ENCODE measurements around the gene PPP1R26.
"Not testable (repeated sequence)": the region's sequence is repeated elsewhere in the genome, so short reads cannot be mapped to it uniquely, and the experiment has no call there.

The PPP1R26 gene

GRCh38 chr9:135523521-135524129 lies 44.0 kb downstream of the PPP1R26 start:
- no peak for TF ChIP-seq CTCF (IDR thresholded peaks at IDR 0.05; ENCODE audit: low read depth, low read length)
- DNase-seq (ENCODE audit: extremely low read depth, low read depth), result no peak

DNA sequence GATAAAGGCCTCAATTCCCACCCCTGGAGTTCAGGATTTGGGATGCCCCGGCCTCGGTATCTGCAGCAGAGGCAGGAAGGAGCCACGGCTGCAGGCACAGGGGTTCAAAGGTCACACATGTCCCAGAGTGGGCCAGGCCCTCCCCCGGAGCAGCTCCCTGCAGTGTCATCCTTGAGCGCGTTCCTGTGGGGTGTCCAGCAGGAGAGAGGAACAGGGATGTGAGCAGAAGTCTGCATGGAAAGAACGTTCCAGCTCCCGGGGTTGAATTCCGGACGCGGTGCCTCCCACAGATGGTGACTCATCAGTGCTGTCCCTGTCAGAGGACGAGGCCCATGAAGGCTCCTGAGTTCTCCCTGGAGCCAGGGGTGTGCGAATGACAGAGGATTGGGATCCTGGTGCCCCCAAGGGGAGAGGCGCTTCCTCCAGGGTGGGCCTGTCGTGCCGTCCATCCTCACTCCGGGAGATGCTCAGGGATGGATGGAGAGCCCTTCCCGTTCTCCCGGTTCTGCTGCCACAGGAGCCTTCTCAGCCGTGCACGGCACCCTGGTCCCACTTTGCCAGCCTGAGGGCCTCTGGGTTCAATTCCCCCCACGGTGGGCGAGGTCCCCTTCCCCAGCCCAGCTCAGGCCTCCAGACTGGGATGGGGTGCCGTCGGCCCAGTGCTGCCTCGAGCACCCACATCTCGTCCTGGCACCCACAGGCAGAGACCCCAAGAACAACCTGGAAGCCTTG lies 44.7 kb downstream of the PPP1R26 start:
- no peak for TF ChIP-seq CTCF (IDR thresholded peaks at IDR 0.05; ENCODE audit: low read depth, low read length)
- DNase-seq (ENCODE audit: extremely low read depth, low read depth), result no peak

DNA sequence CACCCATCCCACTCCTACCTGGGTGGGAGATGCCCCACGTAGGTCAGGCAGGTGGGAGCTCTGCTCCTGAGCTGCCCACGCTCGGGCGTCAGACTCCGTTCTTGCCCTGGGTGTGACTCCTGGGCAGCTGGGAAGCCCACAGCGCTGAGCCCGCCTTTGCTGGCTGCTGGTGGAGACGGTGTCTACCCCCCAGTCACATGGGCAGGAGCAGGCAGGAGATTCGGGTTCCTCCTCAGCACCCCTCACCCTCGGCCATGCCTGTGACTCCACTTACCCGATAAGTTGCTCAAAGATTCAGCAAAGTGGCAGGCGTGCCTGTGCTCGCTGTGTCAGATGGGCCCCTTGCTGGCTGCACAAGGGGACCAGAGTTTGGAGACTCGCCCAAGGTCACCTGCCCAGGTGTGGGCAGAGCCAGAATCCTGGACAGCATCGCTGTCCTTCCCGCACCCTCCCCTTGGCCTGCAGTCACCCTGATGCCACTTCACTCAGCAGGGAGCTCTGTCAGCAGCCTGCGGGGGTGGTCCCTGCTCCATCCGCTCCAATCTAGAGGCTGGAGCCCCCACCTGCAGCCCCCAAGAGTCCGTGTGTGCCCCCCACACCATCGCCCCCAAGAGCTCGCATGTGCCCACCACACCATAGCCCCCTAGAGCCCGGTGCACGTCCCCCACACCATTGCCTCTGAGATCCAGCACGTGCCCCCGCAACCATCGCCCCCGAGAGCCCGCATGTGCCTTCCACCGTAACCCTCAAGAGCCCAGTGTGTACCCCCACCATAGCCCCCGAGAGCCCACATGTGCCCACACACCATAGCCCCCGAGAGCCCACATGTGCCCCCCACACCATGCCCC lies 45.9 kb downstream of the PPP1R26 start:
- no peak for TF ChIP-seq CTCF (IDR thresholded peaks at IDR 0.05; ENCODE audit: low read depth, low read length)

DNA sequence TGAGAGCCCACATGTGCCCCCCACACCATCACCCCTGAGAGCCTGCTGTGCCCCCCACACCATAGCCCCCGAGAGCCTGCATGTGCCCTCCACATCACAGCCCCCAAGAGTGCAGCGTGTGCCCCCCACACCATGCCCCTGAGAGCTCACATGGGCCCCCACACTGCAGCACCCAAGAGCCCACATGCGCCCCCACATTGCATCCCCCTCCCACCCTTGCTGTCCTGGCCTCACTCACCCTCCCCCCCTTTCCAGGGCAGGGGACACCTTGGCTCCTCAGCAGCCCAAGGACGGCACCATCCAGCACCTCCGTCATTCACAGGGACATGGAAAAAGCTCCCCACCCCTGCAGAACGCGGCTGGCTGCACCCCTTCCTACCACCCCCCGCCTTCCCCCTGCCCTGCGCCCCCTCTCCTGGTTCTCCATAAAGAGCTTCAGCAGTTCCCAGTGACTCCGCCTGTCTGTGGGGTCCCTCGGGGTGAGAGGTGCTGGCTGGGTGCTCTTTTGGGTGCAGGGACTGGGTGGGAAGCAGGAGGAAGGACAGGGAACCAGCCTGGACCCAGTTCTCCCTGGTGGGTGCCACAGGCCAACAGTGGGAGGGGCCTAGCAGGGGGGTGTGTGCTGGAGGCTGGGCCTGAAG lies 46.6 kb downstream of the PPP1R26 start:
- TF ChIP-seq CTCF (IDR thresholded peaks at IDR 0.05; ENCODE audit: low read depth, low read length), result no peak
- DNase-seq (ENCODE audit: extremely low read depth, low read depth), result no peak

More for the DNA sequence above, 45.9 kb downstream of the PPP1R26 start:
- DNase-seq (ENCODE audit: extremely low read depth, low read depth), result no peak

DNA sequence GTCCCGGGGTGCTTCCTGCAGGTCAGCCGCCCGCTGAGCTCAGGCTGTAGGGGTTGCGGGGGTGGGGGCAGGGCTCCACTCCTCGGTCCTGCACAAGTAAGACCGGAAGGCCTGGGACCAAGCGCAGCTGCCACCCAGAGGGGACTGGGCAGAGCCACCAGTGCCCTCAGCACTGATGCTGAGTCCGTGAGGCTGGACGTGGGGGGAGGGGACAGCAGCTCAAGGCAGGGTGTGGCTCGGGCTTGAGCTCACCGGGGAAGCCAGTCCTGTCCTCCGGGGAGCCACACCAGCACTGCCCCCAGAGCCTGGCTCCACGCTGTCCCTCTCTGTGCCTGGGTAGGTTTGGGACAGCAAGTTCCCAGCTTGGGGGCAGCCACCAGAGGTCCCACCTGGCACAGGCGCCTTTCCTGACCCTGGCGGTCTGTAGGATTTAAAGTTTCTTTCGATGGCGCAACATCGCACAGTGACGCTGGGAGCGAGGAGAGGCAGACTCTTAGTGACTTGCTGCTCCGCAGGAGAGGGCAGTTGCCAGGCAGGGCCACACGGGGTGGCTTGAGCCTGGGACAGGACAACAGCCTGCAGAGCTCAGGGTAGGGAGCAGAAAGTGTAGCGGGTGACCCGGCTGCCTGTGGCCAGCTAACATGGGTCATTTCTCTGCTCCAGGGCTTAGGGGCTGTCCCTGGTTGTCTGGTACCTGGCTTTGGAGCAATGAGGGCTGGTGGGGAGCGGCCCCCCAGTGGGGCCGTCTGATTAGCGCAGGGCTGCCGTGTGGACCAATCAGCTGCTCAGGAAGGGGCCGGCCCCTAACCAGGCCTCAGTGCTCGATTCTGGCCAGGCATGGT lies 47.4 kb downstream of the PPP1R26 start:
- no peak for TF ChIP-seq CTCF (IDR thresholded peaks at IDR 0.05; ENCODE audit: low read depth, low read length)
- DNase-seq (ENCODE audit: extremely low read depth, low read depth), result no peak

DNA sequence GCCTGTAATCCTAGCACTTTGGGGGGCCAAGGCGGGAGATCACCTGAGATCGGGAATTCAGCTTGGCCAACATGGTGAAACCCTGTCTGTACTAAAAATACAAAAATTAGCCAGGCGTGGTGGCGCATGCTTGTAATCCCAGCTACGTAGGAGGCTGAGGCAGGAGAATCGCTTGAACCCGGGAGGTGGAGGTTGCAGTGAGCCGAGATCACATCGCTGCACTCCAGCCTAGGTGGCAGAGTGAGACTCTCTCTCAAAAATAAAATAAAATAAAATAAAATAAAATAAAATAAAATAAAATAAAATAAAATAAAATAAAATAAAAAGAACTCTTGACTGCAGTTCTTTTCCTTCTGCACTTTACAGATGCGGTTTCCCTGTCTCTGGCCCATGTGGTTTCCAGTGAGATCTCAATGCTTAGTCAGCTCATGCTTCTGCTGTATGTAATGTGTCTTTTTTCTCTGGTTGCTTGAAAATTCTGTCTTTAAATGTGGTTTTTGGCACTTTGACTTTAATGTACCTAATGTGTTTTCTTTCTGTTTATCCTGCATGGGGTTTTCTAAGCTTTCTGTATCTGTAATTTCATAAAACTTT lies 49.4 kb downstream of the PPP1R26 start:
- not testable (repeated sequence) for DNase-seq (ENCODE audit: extremely low read depth, low read depth)

All from AG09319 (cell line).